ENCODE results near the gene SLC39A2. TPM values are rescaled to one million over a fixed set of nuclear protein-coding genes. Genes with fewer than 3 reads are reported as not detected.

Gene SLC39A2
- total RNA-seq, 1 donor from 2014 or later, result not detected

DNA sequence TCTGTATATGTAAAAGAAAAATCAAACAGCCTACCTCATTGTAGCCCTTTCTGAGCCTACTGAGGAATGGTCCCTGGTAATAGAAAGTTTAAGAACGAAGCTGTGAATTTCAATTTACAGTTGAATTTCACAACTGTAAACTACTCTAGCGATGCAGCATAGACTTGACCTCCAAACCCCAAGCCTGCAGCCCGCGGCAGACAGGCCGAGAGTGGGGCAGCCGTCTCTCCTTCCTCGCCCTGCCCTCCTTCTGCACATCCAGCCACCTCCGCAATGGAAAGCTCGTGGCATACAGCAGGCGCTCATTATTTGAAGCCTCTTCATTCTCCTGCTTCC, 28.5 kb upstream of the SLC39A2 start:
- TF ChIP-seq, protein P1, sequence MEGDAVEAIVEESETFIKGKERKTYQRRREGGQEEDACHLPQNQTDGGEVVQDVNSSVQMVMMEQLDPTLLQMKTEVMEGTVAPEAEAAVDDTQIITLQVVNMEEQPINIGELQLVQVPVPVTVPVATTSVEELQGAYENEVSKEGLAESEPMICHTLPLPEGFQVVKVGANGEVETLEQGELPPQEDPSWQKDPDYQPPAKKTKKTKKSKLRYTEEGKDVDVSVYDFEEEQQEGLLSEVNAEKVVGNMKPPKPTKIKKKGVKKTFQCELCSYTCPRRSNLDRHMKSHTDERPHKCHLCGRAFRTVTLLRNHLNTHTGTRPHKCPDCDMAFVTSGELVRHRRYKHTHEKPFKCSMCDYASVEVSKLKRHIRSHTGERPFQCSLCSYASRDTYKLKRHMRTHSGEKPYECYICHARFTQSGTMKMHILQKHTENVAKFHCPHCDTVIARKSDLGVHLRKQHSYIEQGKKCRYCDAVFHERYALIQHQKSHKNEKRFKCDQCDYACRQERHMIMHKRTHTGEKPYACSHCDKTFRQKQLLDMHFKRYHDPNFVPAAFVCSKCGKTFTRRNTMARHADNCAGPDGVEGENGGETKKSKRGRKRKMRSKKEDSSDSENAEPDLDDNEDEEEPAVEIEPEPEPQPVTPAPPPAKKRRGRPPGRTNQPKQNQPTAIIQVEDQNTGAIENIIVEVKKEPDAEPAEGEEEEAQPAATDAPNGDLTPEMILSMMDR (IDR thresholded peaks at IDR 0.05), result no peak
- no peaks in the 10 kb centered on the region for H3K9me3 ChIP-seq
- no peaks in the 10 kb centered on the region for H3K27me3 ChIP-seq (ENCODE audit: low read depth)
- peak; percentile 18 to 31 for ATAC-seq
- H3K27ac ChIP-seq, result peak overlapping the region; percentile 70
- intact Hi-C loops (cut with DNase I), result no loop called here
- H3K4me3 ChIP-seq, result peak overlapping the region; percentile 72
- no peak for DNase-seq
- H3K36me3 ChIP-seq, result no peaks in the 10 kb centered on the region
- peaks cover 12% of the 10 kb centered on the region for H3K4me1 ChIP-seq

DNA sequence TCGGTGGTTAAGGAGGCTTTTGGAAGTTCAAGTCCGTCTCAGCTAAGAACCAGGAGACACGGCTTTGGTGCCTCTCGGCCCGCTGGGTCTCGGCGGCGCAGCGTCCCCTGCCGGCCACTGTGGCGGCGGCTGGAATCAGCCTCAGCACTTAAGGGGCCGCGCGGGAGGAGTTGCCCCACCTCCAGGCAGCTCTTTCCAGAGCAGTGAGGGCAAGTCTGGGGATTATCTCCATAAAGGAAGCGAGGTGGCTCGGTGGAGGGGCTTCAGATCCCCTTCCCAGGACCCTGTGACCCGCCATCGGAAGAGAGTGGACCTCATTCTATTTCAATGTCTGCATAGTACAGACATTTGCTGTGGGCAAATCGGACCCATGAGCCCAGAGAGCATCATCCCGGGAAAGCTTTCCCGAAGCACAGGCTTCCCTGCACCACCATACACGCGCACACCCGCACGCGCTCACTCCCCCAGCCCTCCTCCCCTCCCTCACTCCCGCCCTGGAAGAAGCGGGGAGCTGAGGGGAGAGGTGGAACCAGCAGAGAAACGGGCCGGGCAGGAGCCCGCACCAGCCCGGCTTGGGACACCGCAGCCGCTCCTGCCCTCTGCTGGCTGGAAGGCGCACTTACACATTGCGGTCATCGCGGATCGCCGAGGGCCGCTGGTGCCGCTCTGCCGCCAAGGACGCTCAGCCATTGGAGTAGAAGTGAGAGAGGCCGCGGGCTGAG, 27.9 kb upstream of the SLC39A2 start:
- Histone ChIP-seq H3K4me3 (peak overlapping the region; percentile 72), H3K4me1 (peaks cover 12% of the 10 kb centered on the region), H3K9me3 (no peaks in the 10 kb centered on the region), H3K27me3 (ENCODE audit: low read depth) (no peaks in the 10 kb centered on the region), H3K36me3 (no peaks in the 10 kb centered on the region), H3K27ac (peak overlapping the region; percentile 70)
- TF ChIP-seq, protein P1 (IDR thresholded peaks at IDR 0.05), result peak; percentile 82
- DNase-seq (peak; percentile 91), ATAC-seq (peak; percentile 97 to 98)
- intact Hi-C loops (cut with DNase I), result no loop called here

DNA sequence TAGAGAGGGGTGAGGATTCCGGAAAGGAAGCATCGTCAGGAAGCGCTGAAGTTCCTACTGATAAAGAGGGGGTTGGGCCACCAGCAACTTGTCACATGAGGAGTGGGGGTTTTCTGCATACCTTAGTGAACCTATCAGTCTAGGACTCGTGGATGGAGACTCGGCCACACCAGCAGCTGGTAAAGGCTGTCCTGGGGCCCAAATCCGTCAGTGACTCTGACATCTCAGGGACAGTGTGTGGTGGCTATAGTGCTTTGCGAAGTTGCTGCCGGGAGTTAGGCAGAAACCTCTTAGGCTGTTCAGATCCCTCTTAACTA, 27.4 kb upstream of the SLC39A2 start:
- Histone ChIP-seq H3K4me1 (peaks cover 12% of the 10 kb centered on the region), H3K36me3 (no peaks in the 10 kb centered on the region), H3K9me3 (no peaks in the 10 kb centered on the region), H3K27ac (peak overlapping the region; percentile 70), H3K4me3 (peak overlapping the region; percentile 72), H3K27me3 (ENCODE audit: low read depth) (no peaks in the 10 kb centered on the region)
- DNase-seq, result no peak
- peak in 1 of 2 donors; percentile 52 for ATAC-seq
- intact Hi-C loops (cut with DNase I), result no loop called here
- TF ChIP-seq, protein P1 (IDR thresholded peaks at IDR 0.05), result no peak

DNA sequence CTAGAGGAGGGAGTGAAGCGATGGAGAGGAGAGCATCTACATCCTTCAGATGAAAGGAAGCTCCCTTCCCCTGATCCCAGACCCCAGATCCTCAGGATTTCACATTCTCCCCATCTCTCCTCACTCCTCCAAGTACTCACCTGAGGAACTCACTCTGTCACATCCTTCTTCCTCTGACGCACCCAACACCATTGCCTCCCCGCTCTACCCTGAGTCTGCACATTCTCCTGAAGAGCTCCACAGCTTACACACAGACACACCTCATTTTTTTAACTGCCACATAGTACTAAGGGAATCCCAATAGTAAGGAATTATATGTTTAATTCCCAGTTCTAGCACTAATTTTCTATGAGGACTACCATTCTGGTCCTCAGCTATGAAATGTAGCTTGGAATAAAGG, 25.6 kb upstream of the SLC39A2 start:
- peaks cover 12% of the 10 kb centered on the region for H3K4me1 ChIP-seq
- ATAC-seq (no peak), DNase-seq (no peak)
- H3K4me3 ChIP-seq, result no peak overlapping the region
- TF ChIP-seq, protein P1 (IDR thresholded peaks at IDR 0.05), result no peak
- no peaks in the 10 kb centered on the region for H3K27me3 ChIP-seq (ENCODE audit: low read depth)
- intact Hi-C loops (cut with DNase I), result no loop called here
- no peak overlapping the region for H3K27ac ChIP-seq
- H3K36me3 ChIP-seq, result no peaks in the 10 kb centered on the region
- H3K9me3 ChIP-seq, result no peaks in the 10 kb centered on the region

DNA sequence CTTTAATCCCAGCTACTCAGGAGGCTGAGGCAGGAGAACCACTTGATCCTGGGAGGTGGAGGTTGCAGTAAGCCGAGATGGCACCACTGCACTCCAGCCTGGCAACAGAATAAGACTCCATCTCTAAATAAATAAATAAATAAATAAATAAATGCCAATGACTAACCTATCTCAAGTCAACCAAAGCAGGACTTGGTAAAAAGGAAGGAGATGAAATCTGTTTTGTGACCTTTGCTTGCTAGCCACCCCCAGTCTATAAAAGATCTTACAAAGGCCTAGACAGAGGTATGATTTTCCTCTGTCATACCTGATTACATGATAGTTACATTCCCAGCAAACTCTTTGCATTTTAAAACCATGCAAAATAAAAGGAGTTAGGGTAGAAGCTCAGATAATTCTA, 22.8 kb upstream of the SLC39A2 start:
- no peak for ATAC-seq
- H3K9me3 ChIP-seq, result no peaks in the 10 kb centered on the region
- DNase-seq, result no peak
- no peaks in the 10 kb centered on the region for H3K27me3 ChIP-seq (ENCODE audit: low read depth)
- H3K27ac ChIP-seq, result no peak overlapping the region
- no peaks in the 10 kb centered on the region for H3K36me3 ChIP-seq
- intact Hi-C loops (cut with DNase I), result no loop called here
- H3K4me3 ChIP-seq, result no peak overlapping the region
- TF ChIP-seq, protein P1 (IDR thresholded peaks at IDR 0.05), result no peak
- peaks cover 8% of the 10 kb centered on the region for H3K4me1 ChIP-seq
